NCI-H69 (cell line): ENCODE measurements around the gene NUP107.
"Not testable (repeated sequence)": the region's sequence is repeated elsewhere in the genome, so short reads cannot be mapped to it uniquely, and the experiment has no call there.

Source experiments
- DNase-seq: peaks from one replicate; lab custom pipeline; 2025; lab: John Stamatoyannopoulos, UW

The NUP107 gene

DNA sequence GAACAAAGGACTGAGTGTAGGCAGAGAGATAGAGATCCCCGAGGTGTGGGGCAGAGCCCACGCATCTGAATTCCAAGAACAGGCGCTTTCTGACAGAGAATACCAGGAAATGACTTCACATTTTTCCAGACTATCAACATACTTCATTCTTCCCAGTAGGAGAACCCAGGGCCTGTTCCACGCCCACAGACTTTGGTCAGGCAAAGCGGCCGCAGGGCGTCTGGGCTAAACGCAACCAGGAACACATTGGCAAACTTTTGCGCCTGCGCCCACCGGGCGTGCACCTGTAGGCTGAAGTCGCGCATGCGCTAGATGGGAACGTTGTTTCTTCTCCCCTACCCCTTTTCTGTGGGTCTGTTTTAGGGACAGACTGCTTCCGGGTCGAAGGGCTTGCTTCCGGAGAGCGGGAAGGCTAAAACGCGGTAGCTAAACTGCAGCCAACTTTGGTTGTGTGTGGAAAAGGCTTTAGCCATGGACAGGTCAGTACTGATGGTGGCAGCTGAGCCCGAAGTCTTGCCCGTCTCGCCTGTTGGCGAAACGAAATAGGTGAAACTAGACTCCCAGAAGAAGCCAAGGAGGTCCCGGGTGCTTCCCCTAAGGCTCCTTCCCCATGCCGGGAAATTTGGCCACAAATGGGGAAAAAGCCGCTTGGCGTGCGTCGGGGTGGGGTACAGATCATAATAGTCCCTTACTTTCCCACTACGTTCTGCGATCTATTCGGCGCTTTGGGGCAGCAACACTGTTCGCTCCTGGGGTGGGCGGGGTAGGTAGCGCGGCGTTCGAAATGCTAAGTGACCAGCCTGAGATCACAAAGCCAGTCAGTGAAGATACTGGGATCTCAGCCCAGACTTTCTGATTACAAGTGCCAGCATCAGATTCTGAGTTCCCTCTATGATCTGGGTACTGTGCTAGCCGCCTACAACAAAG, at the start of gene NUP107:
Gene NUP107 (plus strand): TSS at position 384 of the 927 bp plus-strand sequence. CDS start 88 bp downstream, at position 472.
- DNase-seq: peak; percentile 97

DNA sequence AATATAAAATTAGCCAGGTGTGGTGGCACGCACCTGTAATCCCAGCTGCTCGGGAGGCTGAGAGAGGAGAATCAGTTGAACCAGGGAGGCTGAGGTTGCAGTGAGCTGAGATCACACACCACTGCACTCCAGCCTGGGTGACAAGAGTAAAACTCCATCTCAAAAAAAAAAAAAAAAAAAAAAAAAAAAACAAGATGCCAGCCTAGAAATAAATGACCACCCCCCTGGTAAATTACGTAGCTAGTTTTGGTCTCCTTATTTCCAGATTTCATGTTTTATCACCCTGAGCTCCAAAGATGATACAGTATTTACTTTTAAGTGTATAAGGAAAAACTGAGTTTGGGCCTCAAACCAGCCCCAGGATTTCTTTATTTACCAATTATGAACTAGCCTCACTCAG, 49.3 kb upstream of the NUP107 start:
- not testable (repeated sequence) for DNase-seq

DNA sequence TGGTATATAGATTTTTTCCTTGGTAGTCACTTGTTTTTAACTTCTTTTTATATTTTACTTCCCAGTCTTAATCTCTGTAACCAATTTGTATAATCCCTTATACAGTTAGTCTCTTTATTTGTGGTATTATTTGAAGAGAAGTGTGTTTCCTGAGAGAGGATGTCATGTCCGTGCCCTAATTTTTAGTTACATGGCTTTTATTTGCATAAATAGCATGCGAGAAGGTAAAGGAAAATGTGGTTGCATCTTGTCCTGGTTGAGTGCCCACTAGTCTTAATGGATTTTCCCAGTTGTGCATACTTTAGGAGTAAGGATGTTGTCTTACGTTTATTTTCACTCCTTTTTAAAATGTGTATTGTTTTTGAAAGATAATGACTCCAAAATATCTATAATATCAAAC, 48.6 kb upstream of the NUP107 start:
- DNase-seq: no peak

DNA sequence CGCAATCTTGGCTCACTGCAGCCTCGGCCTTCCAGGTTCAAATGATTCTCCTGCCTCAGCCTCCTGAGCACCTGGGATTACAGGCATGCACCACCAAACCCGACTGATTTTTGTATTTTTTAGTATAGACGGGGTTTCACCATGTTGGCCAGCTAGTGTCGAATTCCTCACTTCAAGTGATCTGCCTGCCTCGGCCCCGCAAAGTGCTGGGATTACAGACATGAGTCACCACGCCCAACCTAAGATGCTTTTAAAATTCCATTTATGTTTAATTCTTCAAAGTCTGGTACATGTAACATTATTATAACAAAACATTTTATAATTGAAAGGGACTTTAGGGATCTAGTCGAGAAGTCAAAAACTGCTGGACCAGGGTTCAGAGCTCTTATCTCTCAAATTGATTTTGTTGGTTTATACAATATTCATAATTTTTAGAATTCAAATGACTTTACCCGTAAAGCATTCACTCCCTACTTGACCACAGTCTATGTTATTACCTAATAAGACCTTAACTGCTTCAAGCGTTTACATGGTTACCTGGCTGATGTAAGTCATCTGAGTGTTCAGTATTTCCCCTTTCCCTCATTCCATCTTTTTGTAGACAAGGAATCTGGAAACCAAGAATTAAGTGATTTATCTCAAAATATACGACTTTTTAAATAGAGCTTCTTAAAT, 47.9 kb upstream of the NUP107 start:
- DNase-seq: no peak

DNA sequence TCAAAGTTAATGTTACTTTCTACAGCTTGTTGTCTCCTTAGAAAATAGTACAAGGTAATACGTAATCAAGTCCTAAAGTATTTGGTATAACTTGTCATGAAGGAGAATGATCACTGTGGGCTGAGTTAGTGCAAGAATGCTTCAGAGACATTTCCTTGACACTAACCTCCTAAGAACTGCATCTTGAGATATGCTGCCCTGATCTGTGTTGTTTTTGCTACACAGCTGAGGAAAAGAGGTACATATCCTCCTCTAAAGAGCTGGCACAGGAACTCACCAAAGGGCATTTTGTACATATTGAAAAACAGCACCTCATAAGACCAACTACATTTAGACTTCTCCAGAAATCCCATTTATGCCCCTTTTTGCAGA, 47.4 kb upstream of the NUP107 start:
- no peak for DNase-seq

DNA sequence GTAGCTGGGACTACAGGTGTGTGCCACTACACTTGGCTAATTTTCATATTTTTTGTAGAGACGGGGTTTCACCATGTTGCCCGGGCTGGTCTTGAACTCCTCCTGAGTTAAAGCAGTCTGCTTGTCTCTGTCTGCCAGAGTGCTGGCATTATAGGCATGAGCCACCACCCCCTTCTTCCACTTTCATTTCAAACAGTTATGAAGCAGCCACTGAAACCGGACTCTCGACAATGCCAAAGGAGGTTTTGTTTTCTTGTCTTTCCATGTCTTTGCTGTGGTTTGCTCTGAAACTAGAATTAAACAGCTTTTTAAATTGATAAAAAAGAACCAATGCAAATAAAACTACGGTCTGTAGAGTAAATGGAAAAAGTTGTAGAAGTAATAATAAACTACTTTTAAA, 45.6 kb upstream of the NUP107 start:
- no peak for DNase-seq

DNA sequence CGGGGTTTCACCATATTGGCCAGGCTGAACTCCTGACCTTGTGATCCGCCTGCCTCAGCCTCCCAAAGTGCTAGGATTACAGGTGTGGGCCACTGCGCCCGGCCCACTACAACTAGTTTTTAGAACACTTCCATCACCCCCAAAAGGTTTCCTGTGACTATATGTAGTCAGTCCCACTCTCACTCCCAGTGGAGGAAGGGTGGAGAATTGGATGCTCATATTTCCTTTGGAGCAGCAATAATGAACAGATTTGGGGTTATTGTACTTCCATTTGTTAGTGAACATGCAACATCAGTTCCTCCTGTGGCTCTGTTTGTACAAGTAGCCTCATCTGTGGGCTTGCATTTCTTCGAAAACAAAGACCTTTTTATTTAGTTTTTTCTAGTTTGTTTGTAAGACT, 40.3 kb upstream of the NUP107 start:
- no peak for DNase-seq

DNA sequence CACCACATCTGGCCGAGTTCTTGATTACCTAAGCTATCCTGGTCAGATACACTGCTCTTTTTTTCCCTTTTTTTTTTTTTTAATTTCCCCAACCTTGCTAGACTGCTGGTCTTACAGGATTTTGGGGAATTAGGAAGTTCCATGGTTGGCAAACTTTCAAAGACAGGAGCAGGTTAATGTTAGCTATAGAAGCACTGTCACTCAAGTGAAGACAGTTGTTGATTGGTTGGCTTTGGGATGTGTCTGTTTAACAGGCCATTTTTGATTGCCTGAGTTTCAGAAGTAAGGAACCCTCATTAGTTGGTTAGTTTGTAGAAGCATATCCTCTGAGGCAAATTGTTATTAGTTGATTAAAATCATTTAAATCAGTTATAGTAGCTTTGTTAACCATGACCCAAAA, 39.3 kb upstream of the NUP107 start:
- no peak for DNase-seq

DNA sequence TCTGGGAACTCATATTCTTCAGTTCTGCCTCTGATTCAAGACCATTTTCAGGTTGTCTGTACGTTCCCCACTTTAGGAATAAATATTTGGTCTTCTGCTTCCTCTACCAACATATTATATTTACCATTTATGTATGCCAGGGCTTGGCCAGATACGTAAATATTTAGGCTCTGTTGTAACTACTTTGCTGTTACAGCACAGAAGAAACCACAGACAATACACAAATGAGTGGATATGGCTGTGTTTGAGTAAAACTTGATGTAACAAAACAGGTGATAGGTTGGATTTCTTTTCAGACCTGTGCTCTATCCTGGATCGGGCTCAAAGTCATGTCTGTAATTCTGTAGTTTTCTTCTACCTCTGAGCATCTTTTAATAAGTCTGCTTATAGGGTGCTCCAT, 38.6 kb upstream of the NUP107 start:
- DNase-seq: no peak

DNA sequence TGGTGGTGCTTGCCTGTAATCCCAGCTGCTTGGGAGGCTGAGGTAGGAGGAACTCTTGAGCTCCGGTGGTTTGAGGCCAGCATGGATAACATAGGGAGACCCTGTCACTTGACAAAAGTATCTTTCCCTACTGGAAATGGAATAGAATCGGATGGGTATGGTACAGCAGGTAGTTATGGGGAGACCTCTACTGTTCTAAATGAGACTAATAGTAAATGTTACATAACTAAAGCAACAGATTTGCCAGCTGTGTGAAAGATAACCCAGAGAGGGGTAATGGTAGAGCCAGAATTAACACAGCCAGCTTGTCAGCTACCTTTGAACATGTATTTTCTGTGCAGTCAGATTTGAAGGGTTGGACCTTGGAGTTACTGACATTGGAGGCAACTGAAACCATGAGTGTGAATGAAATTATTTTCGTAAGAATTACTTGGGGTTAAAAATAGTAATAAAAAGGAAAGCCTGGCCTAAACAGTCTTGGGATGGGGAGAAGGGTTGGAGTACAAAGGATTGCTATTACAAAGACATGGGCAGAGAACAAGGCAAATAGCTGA, 21.7 kb upstream of the NUP107 start:
- peak; percentile 7 for DNase-seq

DNA sequence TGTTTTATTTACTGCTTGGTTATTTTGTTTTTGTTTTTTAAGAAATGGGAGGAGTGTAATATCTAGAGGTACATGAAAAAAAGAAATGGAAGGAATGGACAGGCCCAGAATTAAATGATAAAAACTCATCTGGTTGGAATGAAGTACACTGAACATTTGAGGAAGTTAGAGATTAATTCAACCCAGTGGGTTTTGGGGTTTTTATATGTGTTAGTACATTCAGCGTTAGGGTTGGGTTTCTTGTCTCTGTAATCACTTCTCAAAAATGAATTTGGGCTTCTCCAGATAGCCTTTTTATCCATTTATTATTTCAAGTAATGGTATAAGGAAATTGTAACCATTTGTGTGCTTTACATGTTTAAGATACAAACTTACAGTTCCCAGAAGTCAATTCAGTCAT, 19.5 kb upstream of the NUP107 start:
- DNase-seq: no peak

DNA sequence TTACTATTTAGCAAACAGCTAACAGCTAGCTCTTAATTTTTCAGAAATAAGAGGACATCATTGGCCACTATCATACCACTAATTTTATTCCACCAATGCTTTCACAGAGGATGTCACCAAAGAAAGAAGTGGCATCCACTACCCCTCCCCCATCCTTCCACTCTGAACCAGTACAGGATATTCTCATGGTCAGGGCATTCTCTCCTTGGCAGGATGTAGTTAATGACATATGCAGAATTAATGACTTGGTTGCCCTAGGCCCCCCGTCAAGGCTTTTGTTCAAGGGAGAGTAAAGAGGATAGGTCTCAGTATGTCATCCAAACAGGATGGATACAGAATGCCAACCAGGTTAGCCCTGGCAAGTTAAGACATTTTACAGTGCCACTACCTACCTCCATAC, 18.9 kb upstream of the NUP107 start:
- peak; percentile 88 for DNase-seq

DNA sequence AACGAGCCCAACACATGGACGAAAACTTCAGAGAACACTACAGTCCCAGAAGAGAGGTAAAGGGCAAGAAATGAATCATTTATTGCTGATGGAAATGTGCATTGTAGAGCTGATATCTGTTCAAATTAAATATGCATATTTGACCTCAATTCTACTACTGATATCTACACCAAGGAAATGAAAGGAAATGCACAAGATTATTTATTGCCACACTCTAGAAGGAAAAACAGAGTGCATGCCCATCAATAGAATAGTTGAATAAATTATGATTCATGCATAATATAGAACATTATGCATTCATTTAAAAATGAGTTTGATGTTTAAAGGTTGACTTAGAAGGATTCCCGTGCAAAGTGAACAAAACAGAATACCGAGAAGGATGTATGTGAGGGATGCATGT, 15.6 kb upstream of the NUP107 start:
- no peak for DNase-seq

DNA sequence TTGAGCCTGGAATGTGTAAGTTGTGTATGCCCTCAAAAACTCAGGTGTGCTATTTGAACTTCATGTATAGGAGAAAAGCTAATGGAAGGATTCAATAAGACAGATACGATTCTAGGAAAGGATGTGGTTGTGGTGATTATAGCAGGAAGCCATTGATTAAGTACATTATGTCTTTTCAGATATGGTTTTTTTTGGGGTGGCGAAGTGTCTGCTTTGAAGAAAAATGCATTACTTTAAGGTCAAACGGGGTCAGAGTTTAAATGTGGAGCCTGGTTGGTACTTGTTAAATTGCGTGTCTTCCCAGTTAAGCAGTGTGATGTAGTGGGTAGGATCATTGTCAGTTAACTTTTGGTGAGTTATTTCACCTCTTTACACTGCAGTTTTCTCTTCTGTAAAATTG, 13.0 kb upstream of the NUP107 start:
- no peak for DNase-seq

DNA sequence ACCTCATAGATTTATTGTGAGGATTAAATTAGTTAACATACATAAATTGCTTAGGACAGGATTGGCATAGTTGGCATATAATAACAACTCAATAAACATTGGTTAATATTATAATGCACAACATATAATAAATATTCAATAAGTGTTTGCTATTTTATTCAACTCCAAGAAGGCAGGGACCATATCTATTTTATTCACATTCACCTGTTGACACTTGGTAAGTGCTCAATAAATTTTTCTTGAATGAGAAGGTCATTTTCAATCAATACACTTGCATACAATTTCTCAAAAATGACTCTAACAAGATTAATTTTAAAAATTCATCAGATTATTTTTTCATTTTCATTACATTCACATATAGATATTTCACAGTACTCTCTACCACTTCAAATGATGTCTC, 12.4 kb upstream of the NUP107 start:
- DNase-seq: no peak

DNA sequence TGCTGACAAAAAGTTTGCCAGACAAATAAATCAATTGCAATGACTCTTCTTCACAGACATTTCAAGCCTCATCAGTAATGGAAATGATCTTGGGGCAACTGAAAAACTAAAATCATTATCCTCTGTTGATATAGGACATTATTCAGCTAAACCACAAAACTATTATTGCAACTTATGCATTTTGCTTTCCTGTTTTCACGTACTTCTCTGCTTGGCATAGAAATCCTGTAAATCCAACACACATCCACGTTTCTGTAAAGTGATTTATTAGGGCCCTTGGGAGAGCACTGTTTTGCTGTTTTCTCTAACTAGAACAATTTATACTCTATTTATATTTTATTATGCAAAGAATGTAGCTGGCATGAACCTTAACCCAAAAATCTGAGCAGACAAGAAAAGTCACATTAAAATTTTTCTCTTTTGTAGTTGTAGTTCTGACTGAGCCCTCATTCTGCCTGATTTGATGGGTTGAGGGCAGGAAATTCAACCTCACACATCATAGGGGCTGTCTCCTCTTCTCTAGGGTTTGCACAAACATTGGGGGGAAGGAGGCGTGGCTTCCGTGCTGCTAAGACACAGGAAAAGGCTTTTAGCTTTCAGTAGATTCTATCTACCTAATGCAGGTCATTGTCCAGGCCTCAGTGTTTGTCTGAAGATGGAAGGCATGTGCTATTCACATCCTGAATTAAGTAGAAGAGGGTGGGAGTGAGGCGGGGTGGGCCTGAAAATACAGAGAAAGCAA, 11.5 kb upstream of the NUP107 start:
- DNase-seq: peak; percentile 17

DNA sequence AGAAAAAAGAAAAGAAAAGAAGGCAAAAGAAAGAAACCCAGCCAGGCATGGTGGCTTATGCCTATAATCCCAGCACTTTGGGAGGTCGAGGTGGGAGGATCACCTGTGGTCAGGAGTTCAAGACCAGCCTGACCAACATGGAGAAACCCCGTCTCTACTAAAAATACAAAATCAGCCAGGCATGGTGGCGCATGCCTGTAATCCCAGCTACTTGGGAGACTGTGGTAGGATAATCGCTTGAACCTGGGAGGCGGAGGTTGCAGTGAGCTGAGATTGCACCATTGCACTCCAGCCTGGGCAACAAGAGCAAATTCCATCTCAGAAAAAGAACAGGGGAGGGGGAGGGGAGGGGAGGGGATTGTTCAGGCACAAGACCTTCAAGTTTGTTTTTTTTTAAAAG, 9.9 kb upstream of the NUP107 start:
- not testable (repeated sequence) for DNase-seq

DNA sequence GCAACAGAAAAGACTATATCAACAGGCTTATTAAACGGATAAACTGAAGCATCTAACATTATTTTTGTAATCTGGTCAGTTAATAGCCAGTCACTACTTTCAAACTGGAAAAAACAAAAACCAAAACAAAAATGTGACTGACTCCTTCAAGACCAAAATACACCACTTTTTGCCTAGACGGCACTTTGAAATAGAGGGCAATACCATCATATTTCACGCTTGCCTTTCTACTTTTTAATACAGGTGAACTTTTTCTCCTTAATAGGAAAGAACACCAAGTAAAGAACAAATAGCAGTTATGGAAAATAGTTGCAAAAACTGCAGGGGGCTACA, 550 bp upstream of the NUP107 start:
- no peak for DNase-seq

DNA sequence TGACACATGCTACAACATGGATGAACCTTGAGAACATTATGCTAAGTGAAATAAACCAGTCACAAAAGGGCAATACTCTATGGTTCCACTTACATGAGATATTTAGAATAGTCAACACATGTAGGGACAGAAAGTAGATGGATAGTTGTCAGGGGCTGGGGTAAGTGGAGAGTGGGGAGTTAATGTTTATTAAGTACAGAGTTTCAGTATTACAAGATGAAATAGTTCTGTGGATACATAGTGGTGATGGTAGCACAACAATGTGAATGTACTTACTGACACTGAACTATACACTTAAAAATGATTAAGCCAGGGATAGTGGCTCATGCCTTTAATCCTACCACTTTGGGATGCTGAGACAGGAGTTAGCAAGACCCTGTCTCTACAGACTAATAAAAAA, 8.7 kb downstream of the NUP107 start:
- no peak for DNase-seq

DNA sequence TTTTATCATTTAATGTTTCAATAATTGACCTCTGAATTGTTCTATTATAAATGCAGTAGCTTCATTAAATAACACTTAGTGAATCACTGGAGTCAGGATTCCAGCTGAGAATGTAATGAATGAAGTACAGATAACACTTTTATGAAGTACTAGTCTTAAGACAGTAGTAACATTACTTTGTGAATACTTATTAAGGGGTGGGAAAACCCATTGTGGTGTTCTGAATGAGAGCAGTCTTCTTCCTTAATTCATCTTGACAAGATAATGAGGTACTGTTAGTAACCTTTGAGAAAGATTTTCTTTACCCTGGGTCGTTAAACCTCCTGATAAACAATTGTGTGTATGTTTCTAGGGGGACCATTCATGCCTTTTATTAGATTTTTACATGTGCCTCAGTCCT, 12.7 kb downstream of the NUP107 start:
- peak; percentile 28 for DNase-seq

DNA sequence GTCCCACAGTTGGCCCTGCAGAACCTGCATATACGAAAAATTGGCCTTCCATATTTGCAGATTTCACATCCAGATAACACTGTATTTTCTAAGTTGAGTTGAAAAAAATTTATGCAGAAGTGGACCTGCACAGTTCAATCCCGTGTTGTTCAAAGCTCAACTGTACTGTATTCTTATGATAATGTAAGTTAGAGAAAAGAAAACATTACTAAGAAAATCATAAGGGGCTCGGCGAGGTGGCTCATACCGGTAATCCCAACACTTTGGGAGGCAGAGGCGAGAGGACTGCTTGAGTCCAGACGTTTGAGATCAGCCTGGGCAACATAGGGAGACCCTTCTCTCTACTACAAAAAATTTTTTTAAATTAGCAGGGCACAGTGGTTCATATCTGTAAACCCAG, 41.0 kb downstream of the NUP107 start:
- no peak for DNase-seq

DNA sequence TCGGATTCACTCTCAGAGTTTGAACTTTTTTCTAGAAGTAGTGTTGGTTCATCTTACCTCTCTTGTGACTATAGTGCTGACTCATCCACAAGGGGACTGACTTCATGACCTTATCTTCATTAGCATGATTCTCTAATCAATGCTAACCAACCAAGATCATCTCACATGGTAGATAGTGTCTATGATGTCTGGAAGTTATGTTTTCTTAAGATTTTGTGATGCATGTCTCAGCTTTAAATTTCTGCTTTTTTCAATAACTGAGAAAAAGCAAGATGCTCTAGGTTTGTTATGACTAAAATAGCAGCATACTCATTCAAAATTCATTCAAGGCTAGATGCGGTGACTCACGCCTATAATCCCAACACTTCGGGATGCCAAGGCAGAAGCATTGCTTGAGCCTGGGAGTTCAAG, 46.9 kb downstream of the NUP107 start:
- DNase-seq: no peak

DNA sequence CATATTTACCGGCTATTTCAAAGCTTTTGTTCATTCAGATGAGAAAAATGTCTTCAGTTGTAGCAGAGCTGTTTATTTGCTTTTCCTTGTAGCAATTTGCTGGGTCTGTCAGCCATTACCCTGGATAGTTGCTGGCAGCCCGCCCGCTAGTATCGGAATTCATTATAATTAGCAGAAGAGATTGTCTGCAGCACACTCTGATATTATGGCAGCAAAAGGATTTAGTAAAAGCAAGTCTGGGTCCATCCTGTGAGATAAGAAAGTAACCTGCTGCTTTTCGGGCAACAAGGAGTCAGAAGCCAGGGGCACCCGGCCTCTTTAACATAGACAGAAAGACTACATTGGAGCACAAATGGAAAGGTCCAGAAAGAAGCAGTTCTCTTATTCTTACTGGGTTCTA, 53.1 kb downstream of the NUP107 start:
- peak; percentile 23 for DNase-seq
